H1 (cell line): ENCODE results near the gene PRAF2. TPM values are rescaled to one million over a fixed set of nuclear protein-coding genes. Genes with fewer than 3 reads are reported as not detected.

ENCODE experiments used
- CHD7 ChIP-seq: fragments of 300-600 bp; sonication (generic); IDR thresholded peaks from 2 replicates; pipeline ENCODE4 v1.7.1; 2012; ENCODE audit warnings: low read length, moderate library complexity, mild to moderate bottlenecking, inconsistent platforms; ENCODE audit not compliant: insufficient replicate concordance
- CTBP2 ChIP-seq: IDR thresholded peaks from 2 replicates; pipeline ENCODE4 v1.7.0; 2011; ENCODE audit warnings: borderline replicate concordance, mild to moderate bottlenecking, moderate library complexity, mixed read lengths, low read length; ENCODE audit not compliant: insufficient read depth, insufficient read length
- polyA plus RNA-seq, 7 experiments: library from polyadenylated mRNA; depleted of rRNA in 3 of 7; stranded (reverse) in 5 of 7; unstranded in 2 of 7; fragments of >200 nt in 5 of 7; fragments of 200-250 nt in 2 of 7; gene quantifications; 1 replicate in 5 of 7; 2 replicates in 1 of 7; 4 replicates in 1 of 7; pipeline versions ENCODE4 v1.2.1 to v1.2.3, GENCODE V29; 2011 to 2013; ENCODE audit warnings: missing spikeins in 2 of 7, mixed read lengths in 2 of 7
- total RNA-seq: library from RNA; stranded (reverse); fragmentation: NEBNext Ultra II Directional; extraction: Animal tissue kit (Norgen Biotek cat#: 25700); gene quantifications from 2 replicates; pipeline ENCODE4 v1.2.1, GENCODE V29; 2021

Gene PRAF2
- total and polyA plus RNA-seq, 2 of the 8 experiments (the other 6 are each of a cell fraction or from before 2014, with no cell fraction given): 11.3 to 15.4 TPM

GRCh38 chrX:49103637-49104036 is 29.8 kb upstream of the PRAF2 start (continued):
- TF ChIP-seq CHD7: no peak
- no peak for TF ChIP-seq CTBP2
- TF ChIP-seq, all 59 proteins: peak for 0
